ENCODE data around the gene BPI.
"Not testable (repeated sequence)": the region's sequence is repeated elsewhere in the genome, so short reads cannot be mapped to it uniquely, and the experiment has no call there.

BPI gene

GRCh38 chr20:38339521-38339896 is 35.6 kb downstream of the BPI start:
- not testable (repeated sequence) for DNase-seq

DNA sequence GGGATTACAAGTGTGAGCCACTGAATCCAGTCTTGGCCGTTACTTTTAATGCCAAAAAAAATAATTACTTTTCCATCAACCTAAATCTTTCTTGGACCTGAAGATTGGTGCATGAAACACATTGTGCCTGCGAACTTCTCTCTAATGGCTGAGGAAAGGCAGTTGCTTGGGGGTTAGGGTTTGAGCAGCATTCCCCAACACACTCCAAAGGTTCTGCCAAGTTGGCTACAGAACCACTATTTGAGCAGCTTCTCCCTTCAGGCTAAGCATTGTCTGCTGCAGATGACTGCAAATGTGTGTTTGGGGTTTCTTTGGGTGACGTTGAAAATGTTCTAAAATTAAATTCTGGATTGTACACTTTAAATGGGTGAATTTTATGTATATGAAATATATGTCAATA is 36.0 kb downstream of the BPI start:
- DNase-seq = no peak

DNA sequence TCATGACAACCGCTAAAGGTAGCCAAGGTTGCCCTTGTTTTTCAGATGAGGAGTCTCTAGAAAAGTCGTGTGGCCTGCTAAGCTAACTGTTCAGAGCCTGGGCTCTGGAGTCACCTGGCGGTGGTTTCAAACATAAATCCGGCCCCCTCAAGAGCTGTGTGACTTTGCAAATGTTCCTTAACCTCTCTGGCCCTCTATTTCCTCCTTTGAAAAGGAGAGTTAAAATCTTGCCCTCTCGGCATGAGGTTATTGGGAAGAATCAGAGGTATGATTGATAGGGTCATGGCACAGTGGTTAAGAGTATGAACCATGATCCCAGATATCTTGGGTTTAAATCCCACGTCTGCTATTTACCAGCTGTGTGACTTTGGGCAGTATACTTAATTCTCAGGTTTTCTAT is 36.7 kb downstream of the BPI start:
- DNase-seq = no peak

- DNase-seq = no peak
These were observed 38.3 kb downstream of the BPI start for GRCh38 chr20:38342216-38342615.

DNA sequence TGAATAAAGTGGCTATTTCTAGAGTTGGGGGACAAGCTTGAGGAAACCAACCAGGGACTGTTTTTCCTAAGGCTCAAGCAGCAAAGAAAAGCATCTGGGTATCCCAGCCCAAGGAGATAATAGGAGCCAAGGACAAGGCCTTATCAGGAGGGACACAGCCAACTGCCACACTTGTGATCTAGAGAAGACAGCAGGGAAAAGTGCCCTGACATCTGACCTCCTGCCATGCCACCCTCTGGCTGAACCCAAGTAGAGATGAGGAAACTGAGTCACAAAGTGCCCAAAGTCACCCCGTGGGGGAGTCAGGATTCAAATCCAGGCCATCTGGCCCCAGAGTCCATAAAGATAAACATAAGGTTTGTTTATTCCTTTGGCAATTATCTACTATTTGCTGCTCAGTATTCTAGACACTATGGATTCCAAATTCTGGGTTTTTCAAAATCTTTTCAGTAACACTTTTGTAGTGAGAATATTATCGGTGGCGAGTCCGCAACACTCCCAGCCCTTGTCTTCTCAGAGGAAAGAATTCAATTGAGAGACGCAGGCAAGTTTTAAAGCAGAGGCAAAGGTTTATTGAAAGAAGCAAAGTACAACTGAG is 38.9 kb downstream of the BPI start:
- DNase-seq = no peak

DNA sequence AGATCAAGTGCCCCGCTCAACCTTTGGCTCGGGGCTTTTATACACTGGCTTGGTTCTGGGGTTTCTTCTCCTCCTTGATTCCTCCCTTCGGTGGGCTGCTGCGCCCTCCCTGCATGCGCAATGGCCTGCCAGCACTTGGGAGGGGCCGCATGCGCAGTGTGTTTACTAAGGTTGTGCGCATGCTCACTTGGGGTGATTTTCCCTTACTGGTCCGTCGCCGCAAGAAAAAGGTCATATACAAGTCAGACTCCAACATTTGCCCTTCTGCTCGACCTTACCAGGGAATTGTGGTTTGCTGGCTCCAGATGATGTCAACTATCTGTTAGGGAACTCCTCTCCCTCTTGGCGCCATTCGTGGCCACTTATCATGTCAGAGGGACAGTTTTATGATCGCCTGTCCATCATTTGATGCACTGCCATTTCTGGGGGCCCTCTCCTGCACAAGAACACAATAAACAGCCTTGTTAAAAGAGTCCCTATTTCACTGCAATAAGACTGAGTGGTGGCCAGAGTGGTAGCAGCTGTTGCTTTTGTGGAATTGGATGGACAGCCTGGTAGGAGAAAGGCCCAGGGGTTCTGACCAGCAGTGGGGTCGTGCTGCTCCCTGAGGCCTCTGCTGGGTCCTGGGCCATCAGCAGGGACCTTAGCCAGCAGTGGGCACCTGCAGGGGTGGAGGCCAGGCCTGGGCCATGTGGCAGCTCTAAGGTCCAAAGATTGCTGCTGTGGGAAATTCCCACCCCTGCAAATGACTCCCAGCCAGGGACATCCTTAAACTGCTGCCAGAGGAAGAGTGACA is 39.6 kb downstream of the BPI start:
- DNase-seq = no peak

DNA sequence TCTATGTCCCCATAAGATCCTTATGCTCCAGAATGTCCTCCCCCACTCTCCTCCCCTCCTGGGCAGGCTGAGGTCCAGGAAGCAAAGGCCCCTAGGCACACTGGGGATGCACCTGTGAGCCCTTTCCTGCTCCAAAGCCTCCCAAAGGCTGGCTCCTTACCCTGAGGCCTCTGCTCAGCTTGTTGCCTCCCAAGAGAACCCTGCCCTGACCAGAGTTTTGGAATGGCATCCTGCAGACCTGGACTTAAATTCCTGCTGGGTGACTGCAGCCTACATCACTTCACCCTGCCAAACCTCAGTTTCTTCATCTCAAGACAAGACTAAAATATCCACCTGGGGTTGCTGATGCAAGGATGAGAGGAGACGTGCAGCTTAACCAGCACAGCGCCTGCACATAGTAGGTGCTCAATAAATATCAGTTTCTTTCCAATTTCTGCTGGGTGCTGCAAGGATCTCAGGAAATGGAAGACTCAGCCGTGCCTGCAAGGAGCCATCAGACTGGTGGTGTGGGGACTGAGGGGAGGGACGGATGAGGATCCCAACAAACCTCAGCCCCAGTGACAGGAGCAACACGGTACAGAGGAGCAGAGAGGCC is 40.2 kb downstream of the BPI start:
- DNase-seq = no peak

- DNase-seq = no peak
These were observed 41.7 kb downstream of the BPI start for GRCh38 chr20:38345643-38346042.

GRCh38 chr20:38346247-38346651 is 42.3 kb downstream of the BPI start, which contains the start of gene LBP:
TSS of gene LBP (plus strand) at chr20:38346482. CDS start at chr20:38346517, 35 bp downstream.
- no peak for DNase-seq

GRCh38 chr20:38346741-38347140 is 42.8 kb downstream of the BPI start:
- no peak for DNase-seq

GRCh38 chr20:38349856-38350255 is 45.9 kb downstream of the BPI start:
- DNase-seq = no peak

DNA sequence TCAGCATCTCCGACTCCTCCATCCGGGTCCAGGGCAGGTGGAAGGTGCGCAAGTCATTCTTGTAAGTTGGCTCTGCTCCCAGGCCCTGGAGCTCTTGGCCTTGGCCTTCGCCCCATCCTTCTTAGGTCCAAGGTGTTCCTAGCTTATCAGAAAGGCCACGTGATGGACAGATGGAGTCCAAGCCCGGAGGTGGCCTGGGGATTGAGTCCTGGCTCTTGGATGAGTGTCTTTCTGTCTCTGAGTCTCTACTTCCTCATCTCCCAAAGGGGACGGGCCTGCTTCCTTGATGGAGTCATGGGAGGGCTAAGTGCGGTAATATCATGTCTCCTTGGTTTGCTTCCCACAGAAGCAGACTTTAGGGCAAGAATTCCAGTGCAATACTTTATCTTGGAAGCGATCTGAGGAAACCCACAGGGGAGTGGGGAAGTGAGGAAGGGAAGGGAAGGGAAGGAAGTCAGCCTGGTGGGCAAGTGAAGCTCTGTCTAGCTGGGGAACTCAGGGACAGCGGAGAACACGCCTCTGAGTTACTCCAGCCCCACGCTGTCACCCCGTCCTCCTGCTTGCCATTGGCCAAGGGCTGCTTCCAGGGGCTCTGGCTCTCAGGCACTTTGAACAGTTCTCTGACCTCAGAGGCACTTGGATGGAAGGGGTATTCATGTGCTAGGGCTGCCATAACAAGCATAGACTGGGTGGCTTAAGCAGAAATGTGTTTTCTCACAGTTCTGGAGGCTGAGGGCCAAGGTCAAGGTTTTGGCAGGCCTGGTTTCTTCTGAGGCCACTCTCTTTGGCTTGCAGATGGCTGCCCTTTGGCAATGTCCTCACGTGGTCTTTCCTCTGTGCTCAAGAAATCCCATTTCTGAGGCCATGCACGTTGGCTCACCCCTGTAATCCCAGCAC is 47.2 kb downstream of the BPI start:
- no peak for DNase-seq

GRCh38 chr20:38353316-38353715 is 49.4 kb downstream of the BPI start:
- DNase-seq = no peak

- DNase-seq = no peak
These were observed 50.3 kb downstream of the BPI start for GRCh38 chr20:38354227-38354626.

DNA sequence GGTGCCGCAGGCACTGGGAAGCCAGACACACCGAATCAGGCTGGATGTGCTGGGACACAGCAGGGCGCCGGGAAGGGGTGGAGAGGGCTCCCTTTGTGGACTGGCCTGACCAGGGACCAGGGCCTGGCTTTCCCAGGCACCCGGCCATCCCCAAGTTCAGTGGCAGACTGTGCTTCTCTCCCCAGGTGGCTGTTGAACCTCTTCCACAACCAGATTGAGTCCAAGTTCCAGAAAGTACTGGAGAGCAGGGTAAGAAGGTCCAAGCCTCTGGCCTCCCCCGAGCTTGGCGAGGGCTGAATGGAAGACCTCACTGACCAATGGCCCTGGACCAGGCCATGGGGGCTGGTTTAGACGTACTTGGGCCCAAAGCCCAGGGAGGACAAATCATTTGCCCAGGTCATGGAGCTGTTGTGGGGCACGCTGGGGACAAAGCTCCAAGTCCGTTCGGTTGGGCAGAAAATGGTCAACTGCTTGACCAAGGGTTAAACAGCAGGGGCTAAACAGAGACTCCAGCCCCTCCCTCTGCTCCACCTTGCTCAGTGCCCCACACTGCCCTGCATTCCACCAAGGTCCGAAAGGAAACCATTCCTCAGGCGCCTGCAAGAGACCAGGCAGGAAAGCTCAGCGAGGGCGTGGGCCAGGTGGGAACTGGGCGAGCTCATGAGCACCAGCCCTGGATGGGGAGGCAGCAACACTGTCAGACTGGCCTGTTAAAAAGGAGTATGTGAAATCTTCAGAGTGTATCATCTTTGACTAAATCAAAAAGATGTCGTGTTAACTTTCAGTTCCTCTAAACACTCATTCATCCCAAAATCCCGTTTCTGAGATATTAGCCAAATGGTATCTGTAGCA is 51.4 kb downstream of the BPI start:
- DNase-seq = no peak

DNA sequence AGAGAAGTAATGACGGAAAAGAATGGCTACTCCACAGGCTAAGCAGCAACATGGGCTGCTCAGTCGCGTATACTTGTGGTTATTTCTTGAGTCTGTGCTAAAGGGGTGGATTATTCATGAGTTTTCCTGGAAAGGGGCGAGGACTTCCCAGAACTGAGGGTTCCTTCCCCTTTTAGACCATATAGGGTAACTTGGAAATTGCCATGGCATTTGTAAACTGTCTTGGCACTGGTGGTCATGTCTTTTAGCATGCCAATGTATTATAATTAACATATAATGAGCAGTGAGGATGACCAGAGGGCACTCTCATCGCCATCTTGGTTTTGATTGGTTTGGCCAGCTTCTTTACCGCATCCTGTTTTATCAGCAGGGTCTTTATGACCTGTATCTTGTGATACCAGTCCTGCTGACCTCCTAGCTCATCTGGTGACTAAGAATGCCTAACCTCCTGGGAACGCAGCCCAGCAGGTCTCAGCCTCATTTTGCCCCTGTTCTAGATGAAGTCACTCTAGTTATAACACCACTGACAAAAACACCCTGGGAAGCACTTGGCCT is 53.8 kb downstream of the BPI start:
- no peak for DNase-seq

DNA sequence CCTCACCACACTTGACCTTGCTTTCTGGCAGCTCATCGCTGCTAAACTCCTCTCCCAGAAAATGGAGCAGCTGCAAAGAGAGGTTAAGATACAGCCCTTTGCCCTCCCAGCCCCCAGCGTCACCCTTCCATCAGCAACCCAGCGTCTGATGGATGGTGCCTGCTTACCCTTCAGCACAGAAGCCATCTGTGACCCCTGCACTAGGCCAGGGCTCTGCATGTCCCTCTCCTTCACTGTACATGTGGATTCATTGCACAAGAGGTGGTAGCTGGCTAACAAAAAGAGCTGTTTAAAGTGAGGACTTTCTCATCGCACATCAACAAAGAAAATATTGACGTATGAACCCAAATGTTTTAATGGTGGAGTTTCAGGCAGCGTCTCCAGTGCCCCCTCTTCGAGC is 54.6 kb downstream of the BPI start:
- DNase-seq = no peak

GRCh38 chr20:38363004-38363747 is 59.2 kb downstream of the BPI start:
- no peak for DNase-seq

- DNase-seq = no peak
These were observed 65.4 kb downstream of the BPI start for GRCh38 chr20:38369389-38369788.

DNA sequence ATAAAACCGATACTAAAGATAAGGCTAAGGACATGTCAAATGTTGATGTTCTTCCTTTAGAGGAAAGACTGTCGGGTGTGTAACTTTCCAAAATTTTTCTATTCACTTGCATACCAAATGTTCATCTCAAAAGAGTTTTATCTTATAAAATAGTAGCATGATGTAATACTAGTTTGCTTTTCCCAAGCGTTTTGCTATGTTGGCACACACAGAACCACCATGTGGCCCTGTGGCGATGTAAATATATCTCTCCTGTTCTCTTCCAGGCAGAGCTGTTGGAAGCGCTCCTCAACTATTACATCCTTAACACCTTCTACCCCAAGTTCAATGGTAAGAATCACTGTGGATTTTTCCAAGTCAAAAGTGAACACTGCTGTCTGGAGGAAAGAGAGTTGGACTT is 68.8 kb downstream of the BPI start:
- no peak for DNase-seq

GRCh38 chr20:38373231-38373867 is 69.4 kb downstream of the BPI start:
- DNase-seq = no peak

All from NCI-H524 (cell line).